ENCODE measurements around the gene CORO1C. TPM values are rescaled to one million over a fixed set of nuclear protein-coding genes. Genes with fewer than 3 reads are reported as not detected.

CORO1C gene
- total RNA-seq, 1 experiment from 2014 or later: 138 TPM

- H3K4me1 ChIP-seq (ENCODE audit: control insufficient read depth in 1 of 2, insufficient read depth in 2 of 2, low read length in 2 of 2): peaks cover 0 to 4% of the 10 kb centered on the region in 2 experiments; a peak in 1 of 4 replicates
- no peak overlapping the region for H3K9ac ChIP-seq (ENCODE audit: low read length)
- H3K36me3 ChIP-seq (ENCODE audit: control insufficient read depth in 1 of 2, insufficient read depth in 2 of 2, low read length in 2 of 2): no peaks in the 10 kb centered on the region
- no peak overlapping the region for H3K4me3 ChIP-seq (replicated peaks in 1 of 2; ENCODE audit: low read depth in 1 of 2, low read length in 2 of 2)
- ATAC-seq (no peak), DNase-seq (ENCODE audit: low read depth, low spot score) (no peak)
- ChIA-PET RAD21 (ENCODE audit: low non-redundant PET in 1 of 2, low total read pairs in 2 of 2, uncharacterized antibody in 2 of 2, unreplicated experiment in 2 of 2) (no interaction called here), CTCF (no interaction called here), POLR2A (no interaction called here)
- intact Hi-C loops (cut with micrococcal nuclease): no loop called here
- TF ChIP-seq SRF (IDR thresholded peaks at IDR 0.05; ENCODE audit: low read depth) (no peak), SP1 (IDR thresholded peaks at IDR 0.05; ENCODE audit: low read depth) (no peak), ZNF274 (IDR thresholded peaks at IDR 0.05; ENCODE audit: low read depth, low read length) (no peak), POLR2A (IDR thresholded peaks at IDR 0.05; ENCODE audit: borderline replicate concordance, extremely low read depth, insufficient read depth, insufficient read length) (no peak), JUND (IDR thresholded peaks at IDR 0.05) (no peak), POLR2AphosphoS5 (IDR thresholded peaks at IDR 0.05; ENCODE audit: low read depth, low read length) (no peak), ZFX (IDR thresholded peaks at IDR 0.05) (no peak)
- no TSS peak for BruUV-seq (replicated peaks)
- no peak overlapping the region for H2AFZ ChIP-seq (ENCODE audit: low read depth, low read length, poor library complexity, severe bottlenecking)
- peaks cover 83% of the 10 kb centered on the region for H3K79me2 ChIP-seq (ENCODE audit: insufficient read depth, low read length)
- no peaks in the 10 kb centered on the region for H3K9me2 ChIP-seq (ENCODE audit: insufficient read depth)
- H3K4me2 ChIP-seq (ENCODE audit: low read length): no peak overlapping the region
- peaks cover 10% of the 10 kb centered on the region; the same call in 1 of the 2 replicates for H4K20me1 ChIP-seq (ENCODE audit: insufficient read depth)
- H3K27me3 ChIP-seq (ENCODE audit: insufficient read depth, low read length): no peaks in the 10 kb centered on the region
- no peak overlapping the region for H3K27ac ChIP-seq (ENCODE audit: low read depth, low read length)
- H3K9me3 ChIP-seq (ENCODE audit: control insufficient read depth in 1 of 2, insufficient read depth in 1 of 2, low read depth in 1 of 2, low read length in 2 of 2): no peaks in the 10 kb centered on the region
Observed at GRCh38 chr12:108683906-108684556, 47.3 kb downstream of the CORO1C start.

- intact Hi-C loops (cut with micrococcal nuclease): no loop called here
- H4K20me1 ChIP-seq (ENCODE audit: insufficient read depth): 0 out of 2 replicates have a peak, but pooled peaks cover 5% of the 10 kb centered on the region
- CTCF ChIA-PET: interaction anchor here (0.9 kb wide), 1 partner anchor 17 kb away, joined by 3 read pairs; no protein-coding TSS in a partner anchor
- no peak for TF ChIP-seq TCF7L2 (IDR thresholded peaks at IDR 0.05; ENCODE audit: borderline replicate concordance, extremely low read depth, insufficient read depth, insufficient read length)
- no peak for TF ChIP-seq SIN3A (IDR thresholded peaks at IDR 0.05; ENCODE audit: low read depth)
- no peak for TF ChIP-seq FOSL1 (IDR thresholded peaks at IDR 0.05; ENCODE audit: low read depth)
- TF ChIP-seq CEBPB (IDR thresholded peaks at IDR 0.05; ENCODE audit: low read depth): no peak
- TF ChIP-seq CBX3 (IDR thresholded peaks at IDR 0.05; ENCODE audit: low read depth): no peak
- TF ChIP-seq CTCF (IDR thresholded peaks at IDR 0.05 in 2 of 3, conservative IDR thresholded peaks at IDR 0.05 in 1 of 3; ENCODE audit: borderline replicate concordance in 1 of 3, insufficient read depth in 1 of 3, low read depth in 2 of 3, low read length in 2 of 3): no peak
- TF ChIP-seq ATF3 (IDR thresholded peaks at IDR 0.05): no peak
- no peak for TF ChIP-seq SRF (IDR thresholded peaks at IDR 0.05; ENCODE audit: low read depth)
- no peak for TF ChIP-seq EZH2 (IDR thresholded peaks at IDR 0.05)
- no peak for TF ChIP-seq EGR1 (IDR thresholded peaks at IDR 0.05; ENCODE audit: low read depth)
- no peak for TF ChIP-seq POLR2A (IDR thresholded peaks at IDR 0.05; ENCODE audit: borderline replicate concordance, extremely low read depth, insufficient read depth, insufficient read length)
Observed at GRCh38 chr12:108681317-108681716, 50.0 kb downstream of the CORO1C start.

More at GRCh38 chr12:108681317-108681716, 50.0 kb downstream of the CORO1C start:
- Histone ChIP-seq H3K4me3 (replicated peaks in 1 of 2; ENCODE audit: low read depth in 1 of 2, low read length in 2 of 2) (no peak overlapping the region), H3K4me2 (ENCODE audit: low read length) (no peak overlapping the region), H3K9me3 (ENCODE audit: control insufficient read depth in 1 of 2, insufficient read depth in 1 of 2, low read depth in 1 of 2, low read length in 2 of 2) (no peaks in the 10 kb centered on the region), H3K9ac (ENCODE audit: low read length) (no peak overlapping the region), H3K36me3 (ENCODE audit: control insufficient read depth in 1 of 2, insufficient read depth in 2 of 2, low read length in 2 of 2) (0 out of 4 replicates have a peak, but pooled peaks cover 0 to 3% of the 10 kb centered on the region in 2 experiments), H2AFZ (ENCODE audit: low read depth, low read length, poor library complexity, severe bottlenecking) (no peak overlapping the region), H3K27ac (ENCODE audit: low read depth, low read length) (no peak overlapping the region), H3K79me2 (ENCODE audit: insufficient read depth, low read length) (peaks cover 66% of the 10 kb centered on the region), H3K4me1 (ENCODE audit: control insufficient read depth in 1 of 2, insufficient read depth in 2 of 2, low read length in 2 of 2) (peaks cover 0 to 2% of the 10 kb centered on the region in 2 experiments; a peak in 1 of 4 replicates), H3K27me3 (ENCODE audit: insufficient read depth, low read length) (no peaks in the 10 kb centered on the region), H3K9me2 (ENCODE audit: insufficient read depth) (no peaks in the 10 kb centered on the region)
- RAD21 ChIA-PET (ENCODE audit: low non-redundant PET in 1 of 2, low total read pairs in 2 of 2, uncharacterized antibody in 2 of 2, unreplicated experiment in 2 of 2): no interaction called here
- ATAC-seq: no peak
- POLR2A ChIA-PET: no interaction called here
- DNase-seq (ENCODE audit: low read depth, low spot score): no peak
- BruUV-seq (replicated peaks): no TSS peak

Data from HCT116 (cell line).